Head of caudate nucleus (tissue), 42 donors: Measurements from ENCODE around the gene CMTM3.
"Not testable (repeated sequence)": the region's sequence is repeated elsewhere in the genome, so short reads cannot be mapped to it uniquely, and the experiment has no call there.

Source experiments
- DNase-seq, 42 donors: peaks; one replicate each; pipeline versions ENCODE4 v3.0.0 to v3.0.0-alpha.2; 2020 to 2021; ENCODE audit warnings: mixed read lengths in 7 of 42
- intact Hi-C: fragments of 100-400 bp; cut with DNase I; formaldehyde crosslinking; loops from one replicate; pipeline ENCODE4 v1.15.0; 2022

CMTM3 gene

GRCh38 chr16:66604376-66605176 lies at the start of gene CMTM3:
Gene CMTM3, plus strand, starts transcription at chr16:66604704. Its CDS starts 102 bp downstream, at chr16:66604806.
- DNase-seq: peak in 36 of 42 donors; percentile 23 to 82 (median 54)
- intact Hi-C loops: loop anchor here (5.0 to 10.0 kb wide), 3 partner anchors 110 to 260 kb away; no protein-coding TSS in a partner anchor

- no peak for DNase-seq
- intact Hi-C loops: no loop called here
These were observed 44.4 kb upstream of the CMTM3 start for GRCh38 chr16:66560107-66560506.

- no peak for DNase-seq
- intact Hi-C loops: no loop called here
These were observed 43.0 kb upstream of the CMTM3 start for GRCh38 chr16:66561381-66562080.

- no peak for DNase-seq
- intact Hi-C loops: no loop called here
These were observed 42.1 kb upstream of the CMTM3 start for GRCh38 chr16:66562409-66562808.

- no peak for DNase-seq
- intact Hi-C loops: no loop called here
These were observed 41.5 kb upstream of the CMTM3 start for GRCh38 chr16:66562986-66563385.

- DNase-seq: no peak
- intact Hi-C loops: no loop called here
These were observed 40.8 kb upstream of the CMTM3 start for GRCh38 chr16:66563574-66564334.

- intact Hi-C loops: no loop called here
- DNase-seq: no peak
These were observed 38.2 kb upstream of the CMTM3 start, which contains the start of gene CMTM1 for GRCh38 chr16:66566051-66566901. Gene CMTM1, plus strand, starts transcription at chr16:66566439. Its CDS starts 75 bp downstream, at chr16:66566514.

- intact Hi-C loops, DNase-seq: not testable (repeated sequence)
These were observed 37.2 kb upstream of the CMTM3 start for GRCh38 chr16:66567270-66567669.

- intact Hi-C loops: no loop called here
- no peak for DNase-seq
These were observed 36.1 kb upstream of the CMTM3 start for GRCh38 chr16:66568355-66568754.

GRCh38 chr16:66569131-66569530 lies 35.4 kb upstream of the CMTM3 start:
- intact Hi-C loops: no loop called here
- DNase-seq: no peak

- intact Hi-C loops: no loop called here
- no peak for DNase-seq
These were observed 34.6 kb upstream of the CMTM3 start for GRCh38 chr16:66569827-66570405.

- no peak for DNase-seq
- intact Hi-C loops: no loop called here
These were observed 32.1 kb upstream of the CMTM3 start for GRCh38 chr16:66572356-66572755.

GRCh38 chr16:66574081-66574480 lies 30.4 kb upstream of the CMTM3 start:
- no peak for DNase-seq
- intact Hi-C loops: no loop called here

GRCh38 chr16:66574531-66574930 lies 30.0 kb upstream of the CMTM3 start:
- no peak for DNase-seq
- intact Hi-C loops: no loop called here

- intact Hi-C loops: no loop called here
- no peak for DNase-seq
These were observed 29.4 kb upstream of the CMTM3 start for GRCh38 chr16:66575060-66575459.

GRCh38 chr16:66576296-66576695 lies 28.2 kb upstream of the CMTM3 start:
- no peak for DNase-seq
- intact Hi-C loops: no loop called here

GRCh38 chr16:66578651-66579531 lies 25.6 kb upstream of the CMTM3 start, which contains the start of gene CMTM2:
Gene CMTM2, plus strand, starts transcription at chr16:66579463. Its CDS starts 145 bp downstream, at chr16:66579608.
- peak in 2 of 42 donors; percentile 36 to 38 for DNase-seq
- intact Hi-C loops: no loop called here
